Keratinocyte (primary cell): Measurements from ENCODE around the gene CLEC16A. TPM values are rescaled to one million over a fixed set of nuclear protein-coding genes. Genes with fewer than 3 reads are reported as not detected.

Experiments
- DNase-seq: peaks from one replicate; pipeline ENCODE4 v3.0.0-alpha.2; 2011; ENCODE audit warnings: low read depth, missing footprints, low spot score
- FAIRE-seq: peaks from 2 replicates; lab custom pipeline; 2011; peaks lifted over from hg19 to GRCh38; lab: Jason Lieb, UNC
- H2AFZ ChIP-seq: 2 replicates; pipeline ENCODE4 v1.6.0; 2012; ENCODE audit warnings: low read length, control low read depth, inconsistent platforms; ENCODE audit not compliant: control insufficient read depth
- H3K27ac ChIP-seq: 2 replicates; pipeline ENCODE4 v1.5.1; 2011; ENCODE audit warnings: low read length; ENCODE audit not compliant: control insufficient read depth, insufficient read depth
- H3K27me3 ChIP-seq: 3 replicates; pipeline ENCODE4 v1.6.0; 2011; ENCODE audit warnings: low read length; ENCODE audit not compliant: control insufficient read depth, insufficient read depth; ENCODE audit errors: extremely low read depth
- H3K36me3 ChIP-seq, 2 experiments: 2 replicates in 1 of 2; 3 replicates in 1 of 2; pipeline ENCODE4 v1.5.1; 2011; ENCODE audit warnings: low read length in 2 of 2, mild to moderate bottlenecking in 1 of 2; ENCODE audit not compliant: control insufficient read depth in 2 of 2, insufficient read depth in 2 of 2; ENCODE audit errors: extremely low read depth in 1 of 2
- H3K4me1 ChIP-seq: 3 replicates; pipeline ENCODE4 v1.5.1; 2011; ENCODE audit warnings: low read length; ENCODE audit not compliant: control insufficient read depth, insufficient read depth; ENCODE audit errors: extremely low read depth
- H3K4me2 ChIP-seq: 3 replicates; pipeline ENCODE4 v1.6.0; 2011; ENCODE audit warnings: low read depth, low read length; ENCODE audit not compliant: control insufficient read depth, insufficient read depth; ENCODE audit errors: extremely low read depth
- H3K4me3 ChIP-seq, 3 experiments: fragments of 200-600 bp in 1 of 3; sonication (generic) in 1 of 3; 2 replicates in 2 of 3; 3 replicates in 1 of 3; pipeline ENCODE4 v1.5.1; 2011 to 2016; ENCODE audit warnings: low read length in 3 of 3, mild to moderate bottlenecking in 3 of 3, control low read depth in 2 of 3, inconsistent platforms in 1 of 3, low read depth in 1 of 3, mixed read lengths in 1 of 3, mixed run types in 1 of 3, moderate library complexity in 1 of 3; ENCODE audit not compliant: control insufficient read depth in 2 of 3, insufficient read depth in 2 of 3; ENCODE audit errors: extremely low read depth in 1 of 3
- H3K79me2 ChIP-seq: 2 replicates; pipeline ENCODE4 v1.6.0; 2012; ENCODE audit warnings: low read length; ENCODE audit not compliant: control insufficient read depth, insufficient read depth
- H3K9ac ChIP-seq: 3 replicates; pipeline ENCODE4 v1.6.0; 2011; ENCODE audit warnings: low read length; ENCODE audit not compliant: control insufficient read depth, insufficient read depth; ENCODE audit errors: extremely low read depth
- H3K9me1 ChIP-seq: 3 replicates; pipeline ENCODE4 v1.6.0; 2011; ENCODE audit warnings: low read length; ENCODE audit not compliant: control insufficient read depth, insufficient read depth; ENCODE audit errors: extremely low read depth
- H3K9me3 ChIP-seq: 2 replicates; pipeline ENCODE4 v1.5.1; 2012; ENCODE audit warnings: low read depth, low read length; ENCODE audit not compliant: control insufficient read depth
- H4K20me1 ChIP-seq: 3 replicates; pipeline ENCODE4 v1.6.0; 2011; ENCODE audit warnings: low read length; ENCODE audit not compliant: control insufficient read depth, insufficient read depth; ENCODE audit errors: extremely low read depth
- EZH2 ChIP-seq: IDR thresholded peaks from one replicate; pipeline ENCODE4 v1.6.1; 2012; ENCODE audit warnings: inconsistent platforms, mild to moderate bottlenecking, low read length, moderate library complexity
- dilution Hi-C: fragments of 300-500 bp; cut with MboI; formaldehyde crosslinking; loops from one replicate; pipeline ENCODE4 v1.7.0; 2020; ENCODE audit warnings: low sequenced_read_pairs; ENCODE audit not compliant: extremely low pct_ligation_motif_present
- polyA plus RNA-seq, 5 experiments: library from polyadenylated mRNA; depleted of rRNA in 3 of 5; stranded (reverse) in 3 of 5; stranded (forward) in 1 of 5; unstranded in 1 of 5; fragments of >200 nt; gene quantifications; 1 replicate in 1 of 5; 2 replicates in 3 of 5; 3 replicates in 1 of 5; pipeline versions ENCODE4 v1.2.1 to v1.2.3, GENCODE V29; 2011 to 2012; ENCODE audit warnings: missing spikeins in 2 of 5, low read depth in 1 of 5, low replicate concordance in 1 of 5
- TF ChIP-seq, protein P1 (sequence below), 3 experiments: IDR thresholded peaks in 1 of 3; conservative IDR thresholded peaks in 1 of 3; optimal IDR thresholded peaks in 1 of 3; 2 replicates in 2 of 3; 3 replicates in 1 of 3; pipeline versions ENCODE3 to v1.5.1; 2011; ENCODE audit warnings: low read length in 3 of 3, mild to moderate bottlenecking in 3 of 3, moderate library complexity in 2 of 3, control low read depth in 1 of 3, inconsistent platforms in 1 of 3; ENCODE audit not compliant: insufficient read depth in 2 of 3; ENCODE audit errors: extremely low read depth in 1 of 3

Gene CLEC16A
- polyA plus RNA-seq, 1 donor (not counting 4 experiments of a cell fraction or from before 2014, with no cell fraction given), result 9.5 TPM

- peaks cover 2% of the 10 kb centered on the region for H3K9me1 ChIP-seq
- dilution Hi-C loops, result no loop called here
- H3K4me2 ChIP-seq, result no peak overlapping the region
- H2AFZ ChIP-seq, result no peak overlapping the region
- no peak for DNase-seq
- H3K9me3 ChIP-seq, result no peaks in the 10 kb centered on the region
- no peak for FAIRE-seq
- no peak for TF ChIP-seq EZH2
- TF ChIP-seq, protein P1, sequence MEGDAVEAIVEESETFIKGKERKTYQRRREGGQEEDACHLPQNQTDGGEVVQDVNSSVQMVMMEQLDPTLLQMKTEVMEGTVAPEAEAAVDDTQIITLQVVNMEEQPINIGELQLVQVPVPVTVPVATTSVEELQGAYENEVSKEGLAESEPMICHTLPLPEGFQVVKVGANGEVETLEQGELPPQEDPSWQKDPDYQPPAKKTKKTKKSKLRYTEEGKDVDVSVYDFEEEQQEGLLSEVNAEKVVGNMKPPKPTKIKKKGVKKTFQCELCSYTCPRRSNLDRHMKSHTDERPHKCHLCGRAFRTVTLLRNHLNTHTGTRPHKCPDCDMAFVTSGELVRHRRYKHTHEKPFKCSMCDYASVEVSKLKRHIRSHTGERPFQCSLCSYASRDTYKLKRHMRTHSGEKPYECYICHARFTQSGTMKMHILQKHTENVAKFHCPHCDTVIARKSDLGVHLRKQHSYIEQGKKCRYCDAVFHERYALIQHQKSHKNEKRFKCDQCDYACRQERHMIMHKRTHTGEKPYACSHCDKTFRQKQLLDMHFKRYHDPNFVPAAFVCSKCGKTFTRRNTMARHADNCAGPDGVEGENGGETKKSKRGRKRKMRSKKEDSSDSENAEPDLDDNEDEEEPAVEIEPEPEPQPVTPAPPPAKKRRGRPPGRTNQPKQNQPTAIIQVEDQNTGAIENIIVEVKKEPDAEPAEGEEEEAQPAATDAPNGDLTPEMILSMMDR (optimal IDR thresholded peaks at IDR 0.05 in 1 of 3, IDR thresholded peaks at IDR 0.05 in 1 of 3, conservative IDR thresholded peaks at IDR 0.05 in 1 of 3; ENCODE audit: extremely low read depth in 1 of 3, insufficient read depth in 2 of 3, low read length in 3 of 3), result no peak
- no peaks in the 10 kb centered on the region for H3K79me2 ChIP-seq
- no peak overlapping the region for H3K9ac ChIP-seq
- H3K4me3 ChIP-seq, result no peak overlapping the region
- H4K20me1 ChIP-seq, result no peaks in the 10 kb centered on the region
- H3K27ac ChIP-seq, result no peak overlapping the region
- peaks cover 12% of the 10 kb centered on the region for H3K4me1 ChIP-seq
- H3K27me3 ChIP-seq, result no peaks in the 10 kb centered on the region
- H3K36me3 ChIP-seq, result no peaks in the 10 kb centered on the region
Observed at GRCh38 chr16:11140466-11140865, 196.1 kb downstream of the CLEC16A start.

- Histone ChIP-seq H3K9ac (no peak overlapping the region), H3K36me3 (no peaks in the 10 kb centered on the region), H3K9me1 (peaks cover under 1% of the 10 kb centered on the region), H3K4me3 (no peak overlapping the region), H3K9me3 (no peaks in the 10 kb centered on the region), H3K79me2 (no peaks in the 10 kb centered on the region), H3K4me1 (peaks cover 8% of the 10 kb centered on the region), H4K20me1 (no peaks in the 10 kb centered on the region), H3K27me3 (no peaks in the 10 kb centered on the region), H2AFZ (no peak overlapping the region), H3K4me2 (no peak overlapping the region), H3K27ac (no peak overlapping the region)
- dilution Hi-C loops, result no loop called here
- DNase-seq, result no peak
- TF ChIP-seq, protein P1 (optimal IDR thresholded peaks at IDR 0.05 in 1 of 3, IDR thresholded peaks at IDR 0.05 in 1 of 3, conservative IDR thresholded peaks at IDR 0.05 in 1 of 3; ENCODE audit: extremely low read depth in 1 of 3, insufficient read depth in 2 of 3, low read length in 3 of 3), result no peak
- TF ChIP-seq EZH2, result no peak
- FAIRE-seq, result no peak
Observed at GRCh38 chr16:11140867-11141266, 196.5 kb downstream of the CLEC16A start.
